ENCODE data around the gene SIVA1.

SIVA1 gene

DNA sequence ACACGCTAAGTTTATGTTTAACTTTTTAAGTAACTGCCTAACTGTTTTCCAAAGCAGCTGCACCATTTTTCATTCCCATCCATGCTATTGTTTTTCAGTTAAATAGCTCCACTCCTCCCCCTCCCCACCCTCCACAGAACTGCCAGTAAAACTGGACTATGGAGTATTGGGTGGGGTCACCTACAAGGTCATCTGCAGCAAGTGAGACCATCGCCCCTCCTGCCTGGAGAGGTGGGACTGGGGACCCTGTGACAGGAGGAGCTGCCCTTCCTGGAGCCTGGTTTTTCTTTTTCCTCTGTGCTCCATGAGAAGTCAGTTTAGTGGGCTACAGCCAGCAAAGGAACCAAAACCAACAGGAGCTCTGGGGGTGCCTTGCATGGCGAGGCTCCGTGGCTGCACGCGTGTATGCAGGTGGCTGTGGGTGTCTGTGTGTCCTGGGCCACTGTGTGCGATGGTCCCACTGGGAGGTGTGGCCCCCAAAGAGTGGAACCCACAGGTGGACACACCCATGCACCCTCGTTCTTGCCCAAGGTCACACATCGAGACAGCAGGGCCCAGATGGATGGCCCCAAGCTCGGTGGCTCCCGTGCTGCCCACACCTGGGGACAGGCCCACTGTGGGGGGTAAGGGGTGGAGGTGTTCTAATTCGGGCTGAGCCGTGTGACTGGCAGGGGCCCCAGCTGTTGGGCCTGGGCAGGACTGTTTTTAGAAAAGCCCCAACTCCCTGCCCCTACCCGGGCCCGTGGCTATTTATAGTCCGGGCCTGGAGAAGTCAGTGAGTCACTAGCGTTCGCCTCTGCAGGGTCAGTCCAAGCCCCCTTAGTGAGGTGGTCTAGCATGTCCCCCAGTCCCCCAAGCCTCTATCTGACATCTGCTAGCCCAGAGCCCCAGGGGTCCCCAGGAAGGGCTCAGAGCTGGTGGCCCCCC is 31.2 kb upstream of the SIVA1 start:
- TF ChIP-seq, protein P1, sequence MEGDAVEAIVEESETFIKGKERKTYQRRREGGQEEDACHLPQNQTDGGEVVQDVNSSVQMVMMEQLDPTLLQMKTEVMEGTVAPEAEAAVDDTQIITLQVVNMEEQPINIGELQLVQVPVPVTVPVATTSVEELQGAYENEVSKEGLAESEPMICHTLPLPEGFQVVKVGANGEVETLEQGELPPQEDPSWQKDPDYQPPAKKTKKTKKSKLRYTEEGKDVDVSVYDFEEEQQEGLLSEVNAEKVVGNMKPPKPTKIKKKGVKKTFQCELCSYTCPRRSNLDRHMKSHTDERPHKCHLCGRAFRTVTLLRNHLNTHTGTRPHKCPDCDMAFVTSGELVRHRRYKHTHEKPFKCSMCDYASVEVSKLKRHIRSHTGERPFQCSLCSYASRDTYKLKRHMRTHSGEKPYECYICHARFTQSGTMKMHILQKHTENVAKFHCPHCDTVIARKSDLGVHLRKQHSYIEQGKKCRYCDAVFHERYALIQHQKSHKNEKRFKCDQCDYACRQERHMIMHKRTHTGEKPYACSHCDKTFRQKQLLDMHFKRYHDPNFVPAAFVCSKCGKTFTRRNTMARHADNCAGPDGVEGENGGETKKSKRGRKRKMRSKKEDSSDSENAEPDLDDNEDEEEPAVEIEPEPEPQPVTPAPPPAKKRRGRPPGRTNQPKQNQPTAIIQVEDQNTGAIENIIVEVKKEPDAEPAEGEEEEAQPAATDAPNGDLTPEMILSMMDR (IDR thresholded peaks at IDR 0.05): no peak
- H3K36me3 ChIP-seq: no peaks in the 10 kb centered on the region
- H3K27me3 ChIP-seq: peaks cover 29% of the 10 kb centered on the region
- H3K9me3 ChIP-seq: no peaks in the 10 kb centered on the region
- no peak overlapping the region for H3K4me3 ChIP-seq (ENCODE audit: low read depth in 1 of 2, low read length in 1 of 2)
- H3K27ac ChIP-seq: no peak overlapping the region
- peaks cover 12 to 21% of the 10 kb centered on the region in 2 experiments for H3K4me1 ChIP-seq (ENCODE audit: control insufficient read depth in 1 of 2, insufficient read depth in 1 of 2, low read depth in 1 of 2, low read length in 1 of 2)

DNA sequence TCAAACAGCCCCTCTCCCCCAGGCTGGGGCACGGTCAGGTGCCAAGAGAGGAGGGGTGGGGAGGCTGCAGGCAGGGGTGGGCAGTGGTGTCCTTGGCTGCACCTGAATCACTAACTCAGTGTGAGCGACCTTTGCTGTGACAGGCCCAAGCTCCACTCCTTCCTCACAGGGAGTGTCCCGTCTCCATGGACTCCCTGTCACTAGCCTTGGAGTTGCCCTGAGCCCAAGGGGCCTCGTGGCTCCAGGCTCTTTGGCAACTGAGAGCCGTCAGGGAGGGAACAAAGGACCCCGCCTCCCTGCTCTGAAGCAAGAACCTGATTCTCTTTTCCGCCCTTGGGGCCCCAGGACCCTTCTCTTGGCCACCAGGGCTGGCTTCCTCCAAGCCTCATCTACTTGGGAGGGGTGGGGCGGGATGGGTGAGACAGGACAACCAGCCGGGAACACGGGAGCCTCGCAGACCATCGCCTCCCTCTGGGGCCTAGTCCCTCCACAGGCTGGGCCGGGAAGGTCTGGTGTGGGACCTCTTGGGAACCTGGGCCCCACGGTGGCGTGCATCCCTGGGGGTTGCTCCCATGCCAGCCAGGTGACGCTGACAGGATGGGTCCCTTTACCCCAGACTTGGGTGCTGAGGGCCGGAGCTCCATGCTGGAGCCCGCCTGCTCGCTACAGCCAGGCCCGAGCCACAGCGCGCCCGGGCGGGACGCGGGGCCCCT is 29.9 kb upstream of the SIVA1 start:
- H3K4me3 ChIP-seq (ENCODE audit: low read depth in 1 of 2, low read length in 1 of 2): peak overlapping the region; percentile 98 to 100
- H3K9me3 ChIP-seq: no peaks in the 10 kb centered on the region
- TF ChIP-seq, protein P1 (IDR thresholded peaks at IDR 0.05): no peak
- peaks cover 12 to 21% of the 10 kb centered on the region in 2 experiments for H3K4me1 ChIP-seq (ENCODE audit: control insufficient read depth in 1 of 2, insufficient read depth in 1 of 2, low read depth in 1 of 2, low read length in 1 of 2)
- H3K27ac ChIP-seq: peak overlapping the region; percentile 41
- no peaks in the 10 kb centered on the region for H3K36me3 ChIP-seq
- H3K27me3 ChIP-seq: peaks cover 36% of the 10 kb centered on the region

GRCh38 chr14:104723651-104724406 is 29.1 kb upstream of the SIVA1 start, which contains the start of gene ADSS1:
TSS of gene ADSS1 (plus strand) at chr14:104724229. CDS start at chr14:104724271, 42 bp downstream.
- peak within 1 kb of the TSS; percentile 98 to 100 for H3K4me3 ChIP-seq (ENCODE audit: low read depth in 1 of 2, low read length in 1 of 2)
- H3K9me3 ChIP-seq: no peaks in the 10 kb centered on the region
- no peaks in the 10 kb centered on the region for H3K36me3 ChIP-seq
- peaks cover 36% of the 10 kb centered on the region for H3K27me3 ChIP-seq
- TF ChIP-seq, protein P1 (IDR thresholded peaks at IDR 0.05): peak; percentile 89
- peak within 1 kb of the TSS; percentile 41 for H3K27ac ChIP-seq
- peaks cover 12 to 21% of the 10 kb centered on the region in 2 experiments for H3K4me1 ChIP-seq (ENCODE audit: control insufficient read depth in 1 of 2, insufficient read depth in 1 of 2, low read depth in 1 of 2, low read length in 1 of 2)

DNA sequence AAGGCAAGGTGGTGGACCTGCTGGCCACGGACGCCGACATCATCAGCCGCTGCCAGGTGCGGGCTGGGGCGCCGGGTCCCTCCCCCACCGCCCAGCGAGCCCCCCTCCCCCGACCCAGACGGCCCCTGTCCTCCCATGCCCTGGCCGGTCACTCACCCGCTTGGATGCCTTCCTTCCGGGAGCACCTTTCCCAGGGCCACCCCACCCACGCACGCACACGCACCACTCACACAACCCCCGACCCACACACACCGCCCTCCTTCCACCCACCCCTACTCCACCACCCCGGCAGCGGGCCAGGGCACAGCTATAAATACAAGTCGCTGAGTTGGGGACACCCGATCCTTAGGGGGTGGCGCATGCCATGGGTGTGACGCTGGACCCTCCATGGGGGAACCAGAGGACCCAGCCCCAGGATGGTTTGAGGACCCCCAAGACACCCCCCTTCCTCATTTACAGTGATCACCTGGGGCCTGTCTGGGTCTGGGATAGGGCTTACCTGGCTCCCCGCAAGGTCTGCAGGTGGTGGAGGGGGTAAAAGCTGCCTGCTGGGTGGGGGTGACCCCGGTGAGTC is 28.5 kb upstream of the SIVA1 start:
- TF ChIP-seq, protein P1 (IDR thresholded peaks at IDR 0.05): no peak
- no peaks in the 10 kb centered on the region for H3K36me3 ChIP-seq
- peaks cover 12 to 21% of the 10 kb centered on the region in 2 experiments for H3K4me1 ChIP-seq (ENCODE audit: control insufficient read depth in 1 of 2, insufficient read depth in 1 of 2, low read depth in 1 of 2, low read length in 1 of 2)
- H3K4me3 ChIP-seq (ENCODE audit: low read depth in 1 of 2, low read length in 1 of 2): peak overlapping the region; percentile 98 to 100
- no peak overlapping the region for H3K27ac ChIP-seq
- H3K27me3 ChIP-seq: peaks cover 36% of the 10 kb centered on the region
- H3K9me3 ChIP-seq: no peaks in the 10 kb centered on the region

Data from neutrophil (primary cell).